Cardiac fibroblast (primary cell): ENCODE data around the gene FA2H.

ENCODE experiments used
- DNase-seq, 2 donors: peaks; one replicate each; pipeline versions ENCODE4 v3.0.0 to v3.0.0-alpha.2; 2010; ENCODE audit warnings: low read depth in 2 of 2
- H3K4me3 ChIP-seq, 2 donors: replicated peaks in 1 of 2; 1 replicate in 1 of 2; 2 replicates in 1 of 2; pipeline ENCODE4 v1.5.1; 2011; ENCODE audit warnings: low read depth in 2 of 2, low read length in 2 of 2, mild to moderate bottlenecking in 2 of 2, moderate library complexity in 1 of 2
- CTCF ChIP-seq: IDR thresholded peaks from one replicate; pipeline ENCODE4 v1.5.1; 2011; ENCODE audit warnings: low read depth, mild to moderate bottlenecking, low read length, inconsistent platforms

Gene FA2H

GRCh38 chr16:74778646-74779045, 4.0 kb upstream of the FA2H start:
- no peak overlapping the region for H3K4me3 ChIP-seq
- DNase-seq, result no peak
- TF ChIP-seq CTCF, result no peak

- H3K4me3 ChIP-seq, result no peak overlapping the region
- no peak for TF ChIP-seq CTCF
- DNase-seq, result no peak
Measured at GRCh38 chr16:74776926-74777325, 2.3 kb upstream of the FA2H start.

- DNase-seq, result no peak
- TF ChIP-seq CTCF, result no peak
- no peak overlapping the region for H3K4me3 ChIP-seq
Measured at GRCh38 chr16:74775255-74775654, 635 bp upstream of the FA2H start.

GRCh38 chr16:74773446-74774222, 986 bp downstream of the FA2H start:
- TF ChIP-seq CTCF, result no peak
- H3K4me3 ChIP-seq, result no peak overlapping the region
- no peak for DNase-seq

- no peak for TF ChIP-seq CTCF
- H3K4me3 ChIP-seq, result no peak overlapping the region
- DNase-seq, result no peak
Measured at GRCh38 chr16:74771656-74772315, 2.8 kb downstream of the FA2H start.

- DNase-seq, result no peak
- no peak for TF ChIP-seq CTCF
- no peak overlapping the region for H3K4me3 ChIP-seq
Measured at GRCh38 chr16:74770831-74771526, 3.6 kb downstream of the FA2H start.
